Stomach smooth muscle (tissue), 2 donors: ENCODE results near the gene DCBLD2.

Source experiments
- H3K27ac ChIP-seq: one replicate; pipeline ENCODE4 v1.7.0; 2013; ENCODE audit warnings: mild to moderate bottlenecking, low read length, inconsistent platforms
- H3K27me3 ChIP-seq, 2 donors: one replicate each; pipeline ENCODE4 v1.7.0; 2013; ENCODE audit warnings: low read length in 2 of 2; ENCODE audit not compliant: insufficient read depth in 2 of 2, control insufficient read depth in 1 of 2
- H3K36me3 ChIP-seq, 2 donors: one replicate each; pipeline ENCODE4 v1.7.0; 2013; ENCODE audit warnings: low read length in 2 of 2; ENCODE audit not compliant: control insufficient read depth in 2 of 2, insufficient read depth in 2 of 2
- H3K4me1 ChIP-seq: one replicate; pipeline ENCODE4 v1.7.0; 2013; ENCODE audit warnings: low read length; ENCODE audit not compliant: control insufficient read depth, insufficient read depth
- H3K4me3 ChIP-seq, 2 donors: one replicate each; pipeline ENCODE4 v1.7.0; 2013; ENCODE audit warnings: low read length in 2 of 2
- H3K9ac ChIP-seq, 2 donors: one replicate each; pipeline ENCODE4 v1.7.0; 2013; ENCODE audit warnings: low read length in 2 of 2, mild to moderate bottlenecking in 1 of 2
- H3K9me3 ChIP-seq, 2 donors: one replicate each; pipeline ENCODE4 v1.7.0; 2013; ENCODE audit warnings: low read length in 2 of 2; ENCODE audit not compliant: control insufficient read depth in 2 of 2
- donor health status: healthy.
- donor health status: Pancreatic carcinoma.

The DCBLD2 gene

DNA sequence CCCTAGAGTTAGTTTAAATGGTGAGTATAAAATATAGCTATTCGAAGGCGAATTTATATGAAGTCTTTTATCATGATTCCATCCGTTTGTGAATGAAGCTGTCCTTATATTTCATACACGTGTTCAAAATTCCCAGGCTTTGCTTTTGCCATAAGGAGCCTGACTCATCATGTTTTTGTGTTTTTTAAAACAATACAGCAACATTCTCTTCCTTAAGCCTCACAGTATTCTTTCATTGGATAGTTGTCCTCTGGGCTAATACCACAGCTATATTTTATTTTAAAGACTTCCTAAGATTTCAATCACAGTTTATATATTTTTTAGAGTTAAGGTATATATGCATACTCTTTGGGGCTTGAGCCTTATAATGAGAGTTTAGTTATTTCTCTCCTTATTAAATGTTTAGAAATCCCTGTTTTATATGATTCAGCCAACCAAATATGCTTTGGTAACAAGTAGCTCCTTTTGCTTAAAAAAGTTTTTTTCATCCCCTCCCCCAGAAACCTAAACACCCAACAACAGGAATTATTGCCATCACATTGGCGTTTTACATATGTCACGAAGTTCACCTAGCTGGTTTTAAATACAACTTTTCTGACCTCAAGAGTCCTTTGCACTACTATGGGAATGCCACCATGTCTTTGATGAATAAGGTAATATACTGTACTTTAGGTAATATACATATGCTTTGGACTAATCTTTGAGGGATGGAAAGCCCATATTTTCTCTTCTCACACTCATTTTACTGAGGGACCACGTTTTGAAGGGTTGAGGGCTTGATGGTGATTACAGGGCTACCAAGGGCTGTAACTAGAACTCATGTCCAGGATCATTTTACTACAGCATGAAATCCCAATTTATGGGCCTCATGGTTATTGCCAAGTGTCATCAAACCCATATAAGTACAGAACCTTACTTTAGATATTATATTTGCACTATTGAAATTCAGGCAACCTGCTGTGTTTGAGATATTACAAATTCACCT lies 109.9 kb downstream of the DCBLD2 start:
- H3K27me3 ChIP-seq: no peaks in the 10 kb centered on the region
- no peak overlapping the region for H3K9ac ChIP-seq
- no peaks in the 10 kb centered on the region for H3K9me3 ChIP-seq
- no peak overlapping the region for H3K4me3 ChIP-seq
- H3K36me3 ChIP-seq: peaks cover 3% of the 10 kb centered on the region in 2 donors
- H3K27ac ChIP-seq: no peak overlapping the region
- H3K4me1 ChIP-seq: no peaks in the 10 kb centered on the region

DNA sequence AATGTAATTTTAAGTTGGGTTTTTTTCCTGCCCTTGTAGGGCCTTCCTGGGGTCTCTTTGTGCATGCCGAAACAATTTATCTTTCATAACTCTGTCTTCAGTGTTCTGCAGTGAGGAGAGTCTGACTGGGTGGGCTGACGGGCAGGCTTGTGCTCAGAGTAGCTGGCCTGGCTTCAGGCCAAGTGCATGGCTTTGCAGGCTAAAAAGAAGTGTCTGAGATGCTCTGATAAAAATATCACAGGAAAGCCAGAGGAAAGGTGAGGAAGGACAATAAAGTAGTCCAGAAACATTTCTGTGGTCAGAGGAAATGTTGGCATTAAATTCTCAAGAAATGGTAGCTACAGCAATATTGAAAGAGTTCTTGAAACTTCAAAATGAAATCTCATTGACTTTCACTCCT lies 112.8 kb downstream of the DCBLD2 start:
- Histone ChIP-seq H3K27ac (no peak overlapping the region), H3K9me3 (no peaks in the 10 kb centered on the region), H3K4me3 (no peak overlapping the region), H3K9ac (no peak overlapping the region), H3K27me3 (no peaks in the 10 kb centered on the region), H3K4me1 (no peaks in the 10 kb centered on the region), H3K36me3 (no peaks in the 10 kb centered on the region)

DNA sequence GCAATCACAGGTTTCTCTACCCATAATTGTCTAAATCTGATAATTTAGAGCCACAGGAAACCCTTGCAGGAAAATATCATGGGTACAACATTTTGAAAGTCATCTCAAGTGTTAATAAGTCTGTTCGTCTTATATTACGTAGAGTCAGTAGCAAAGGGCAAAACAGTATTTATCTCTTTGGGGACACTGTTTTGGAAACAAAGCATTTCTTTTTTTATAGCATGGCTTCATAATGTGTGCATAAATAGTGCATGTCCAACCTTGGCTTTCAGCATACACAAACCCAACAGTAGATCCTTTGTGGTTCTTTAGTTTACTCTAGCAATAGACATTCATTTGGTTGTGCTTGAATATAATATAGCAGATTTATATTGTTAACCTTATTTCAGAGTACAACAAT lies 114.3 kb downstream of the DCBLD2 start:
- H3K36me3 ChIP-seq: peaks cover 0 to 2% of the 10 kb centered on the region in 2 donors
- no peak overlapping the region for H3K27ac ChIP-seq
- H3K9ac ChIP-seq: no peak overlapping the region
- no peaks in the 10 kb centered on the region for H3K9me3 ChIP-seq
- H3K4me3 ChIP-seq: no peak overlapping the region
- H3K27me3 ChIP-seq: no peaks in the 10 kb centered on the region
- H3K4me1 ChIP-seq: no peaks in the 10 kb centered on the region

DNA sequence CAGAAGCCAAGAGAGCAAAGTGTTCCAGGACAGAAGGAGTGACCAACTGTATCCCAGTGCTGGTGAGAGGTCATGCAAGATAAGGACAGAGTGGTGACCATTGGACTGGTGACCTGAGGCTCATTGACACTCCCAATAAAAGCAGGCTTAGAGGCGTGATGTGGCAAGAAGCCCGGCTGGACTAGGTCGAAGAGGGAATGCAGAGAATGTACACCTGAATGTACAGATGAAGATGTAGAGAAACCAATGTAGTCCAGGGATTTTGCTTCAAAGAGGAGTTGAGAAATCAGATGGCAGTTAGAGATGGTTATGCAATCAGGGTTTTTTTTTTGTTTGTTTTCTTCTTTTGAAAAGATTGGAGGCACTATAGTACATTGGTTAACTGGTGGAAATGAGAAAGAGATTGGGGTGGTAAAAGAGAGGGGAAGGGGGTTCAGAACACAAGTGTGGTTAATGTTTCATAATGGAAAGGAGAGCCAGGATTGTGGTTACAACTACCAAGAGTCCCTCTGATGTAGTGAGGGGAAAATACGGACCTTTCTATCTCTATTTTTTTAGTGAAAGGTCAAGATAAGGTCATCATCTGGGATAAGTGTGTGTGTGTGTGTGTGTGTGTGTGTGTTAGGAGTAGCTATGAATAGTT lies 115.0 kb downstream of the DCBLD2 start:
- H3K4me3 ChIP-seq: no peak overlapping the region
- no peaks in the 10 kb centered on the region for H3K4me1 ChIP-seq
- H3K27ac ChIP-seq: no peak overlapping the region
- peaks cover 0 to 2% of the 10 kb centered on the region in 2 donors for H3K36me3 ChIP-seq
- no peak overlapping the region for H3K9ac ChIP-seq
- no peaks in the 10 kb centered on the region for H3K9me3 ChIP-seq
- H3K27me3 ChIP-seq: no peaks in the 10 kb centered on the region

GRCh38 chr3:98784666-98785600 lies 116.6 kb downstream of the DCBLD2 start:
- Histone ChIP-seq H3K27me3 (no peaks in the 10 kb centered on the region), H3K36me3 (peaks cover 0 to 2% of the 10 kb centered on the region in 2 donors), H3K9ac (no peak overlapping the region), H3K4me3 (no peak overlapping the region), H3K4me1 (no peaks in the 10 kb centered on the region), H3K9me3 (no peaks in the 10 kb centered on the region), H3K27ac (no peak overlapping the region)

DNA sequence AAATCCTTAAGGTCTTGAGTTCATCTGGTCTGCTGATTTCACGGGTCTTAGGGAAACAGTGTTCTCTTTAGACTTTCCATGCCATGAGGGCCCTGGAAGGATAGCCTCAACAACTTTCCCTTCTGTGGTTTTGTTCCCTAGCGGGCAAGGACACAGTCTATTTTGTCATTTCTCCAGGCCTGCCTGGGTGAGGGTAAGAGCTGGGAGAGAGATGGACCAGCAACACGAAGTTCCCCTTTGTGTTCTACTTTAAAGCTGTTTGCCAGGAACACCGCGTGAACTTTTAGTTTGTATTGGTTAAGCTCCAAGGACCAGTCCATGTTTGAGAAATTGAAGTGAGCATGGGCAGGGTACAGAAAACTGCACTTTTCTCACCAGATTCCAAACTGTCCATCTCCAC lies 117.5 kb downstream of the DCBLD2 start:
- H3K9me3 ChIP-seq: no peaks in the 10 kb centered on the region
- H3K4me3 ChIP-seq: no peak overlapping the region
- H3K4me1 ChIP-seq: no peaks in the 10 kb centered on the region
- no peak overlapping the region for H3K27ac ChIP-seq
- H3K36me3 ChIP-seq: peaks cover 0 to 2% of the 10 kb centered on the region in 2 donors
- H3K27me3 ChIP-seq: no peaks in the 10 kb centered on the region
- no peak overlapping the region for H3K9ac ChIP-seq

DNA sequence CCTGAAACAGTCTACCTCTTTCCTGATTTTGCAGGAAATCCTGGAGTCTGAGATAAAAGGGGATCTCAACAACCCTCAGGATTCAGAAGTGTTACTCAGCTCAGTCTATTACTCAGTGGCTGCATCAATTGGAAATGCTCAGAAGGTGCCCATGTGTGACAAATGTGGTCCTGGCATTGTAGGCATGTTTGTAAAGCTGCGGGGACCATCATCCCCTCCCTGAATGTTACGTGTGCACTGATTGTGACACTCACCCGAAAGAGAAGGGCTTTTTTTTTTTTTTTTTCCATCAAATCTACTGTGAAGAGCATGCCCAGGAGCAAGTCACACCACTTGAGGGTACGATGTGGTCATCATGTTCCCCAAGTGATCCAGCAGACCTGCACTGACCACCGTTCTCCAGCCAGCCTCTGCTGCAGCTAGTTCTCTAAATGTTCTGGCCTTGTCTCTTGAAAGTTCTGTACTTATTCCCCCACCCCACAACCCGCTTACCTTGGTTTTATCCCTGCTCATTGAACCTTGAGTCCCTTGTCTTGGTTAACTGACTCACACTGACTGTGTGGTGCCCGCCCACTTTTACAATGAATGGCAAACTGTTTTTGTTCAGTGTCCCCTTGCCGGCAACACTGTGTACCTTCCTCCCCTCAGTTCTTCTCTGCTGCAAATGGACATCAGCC lies 118.5 kb downstream of the DCBLD2 start:
- H3K27ac ChIP-seq: no peak overlapping the region
- H3K4me1 ChIP-seq: no peaks in the 10 kb centered on the region
- H3K9me3 ChIP-seq: no peaks in the 10 kb centered on the region
- H3K9ac ChIP-seq: no peak overlapping the region
- peaks cover 0 to 2% of the 10 kb centered on the region in 2 donors for H3K36me3 ChIP-seq
- no peaks in the 10 kb centered on the region for H3K27me3 ChIP-seq
- H3K4me3 ChIP-seq: no peak overlapping the region

DNA sequence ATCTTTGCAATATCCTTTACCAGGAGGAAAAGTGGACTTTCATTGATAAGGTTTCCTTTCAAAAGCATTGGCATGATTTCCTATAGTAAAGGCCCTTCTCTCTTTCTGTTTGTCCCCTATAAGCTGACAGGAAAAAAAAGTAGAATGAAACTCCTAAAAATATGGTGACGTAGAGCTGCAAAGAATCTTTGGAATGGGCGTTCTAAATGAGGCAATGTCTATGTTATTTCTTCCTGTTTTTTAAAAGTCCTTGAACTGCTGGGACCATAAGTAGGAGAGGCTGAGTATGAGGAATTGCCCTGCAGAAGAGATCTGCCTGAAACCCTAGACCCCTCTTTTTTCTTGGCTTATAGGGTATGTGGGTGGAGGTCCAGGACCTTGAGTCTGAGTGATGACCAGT lies 121.2 kb downstream of the DCBLD2 start:
- peaks cover 0 to 2% of the 10 kb centered on the region in 2 donors for H3K36me3 ChIP-seq
- H3K9me3 ChIP-seq: no peaks in the 10 kb centered on the region
- H3K9ac ChIP-seq: no peak overlapping the region
- H3K27me3 ChIP-seq: no peaks in the 10 kb centered on the region
- H3K4me1 ChIP-seq: peaks cover 2% of the 10 kb centered on the region
- H3K4me3 ChIP-seq: no peak overlapping the region
- H3K27ac ChIP-seq: no peak overlapping the region

- Histone ChIP-seq H3K4me3 (no peak overlapping the region), H3K36me3 (peaks cover 0 to 2% of the 10 kb centered on the region in 2 donors), H3K9me3 (no peaks in the 10 kb centered on the region), H3K4me1 (peaks cover 2% of the 10 kb centered on the region), H3K9ac (no peak overlapping the region), H3K27me3 (no peaks in the 10 kb centered on the region), H3K27ac (no peak overlapping the region)
Observed at GRCh38 chr3:98779541-98780335, 121.8 kb downstream of the DCBLD2 start.
